GM12891 (cell line): ENCODE measurements around the gene ELFN1.

ENCODE experiments used
- PAX5 ChIP-seq: IDR thresholded peaks from 2 replicates; pipeline ENCODE4 v1.6.1; 2011; ENCODE audit warnings: low read length, moderate library complexity, mild to moderate bottlenecking; ENCODE audit not compliant: insufficient read depth, severe bottlenecking
- POLR2A ChIP-seq: IDR thresholded peaks from 2 replicates; pipeline ENCODE4 v1.6.1; 2011; ENCODE audit warnings: low read depth, low read length, control low read depth

DNA sequence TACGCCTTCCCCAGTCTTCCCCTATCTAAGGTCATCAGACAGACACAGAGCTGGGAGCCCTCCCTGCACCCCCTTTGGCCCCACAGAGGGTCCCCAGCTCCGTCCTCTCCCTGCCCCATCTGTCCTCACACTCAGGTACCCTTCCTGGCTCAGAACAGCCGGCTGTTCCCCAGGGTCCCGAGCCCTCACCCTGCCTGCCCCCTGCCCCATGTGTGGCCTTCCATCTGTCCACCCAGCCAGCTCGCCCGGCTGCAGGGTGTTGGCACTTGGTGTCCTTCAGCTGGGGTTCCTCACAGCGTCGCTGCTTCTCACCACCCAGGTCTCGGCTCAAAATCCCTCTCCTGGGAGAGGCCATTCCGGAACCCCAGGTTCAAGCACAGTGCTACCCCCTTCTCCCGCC, 28.9 kb upstream of the ELFN1 start:
- no peak for TF ChIP-seq POLR2A
- TF ChIP-seq PAX5 = no peak
